Activated T-cell treated with anti-CD3 and anti-CD28 coated beads for 1 hour (primary cell): ENCODE measurements around the gene TMA7B.

ENCODE experiments used
- DNase-seq: peaks from one replicate; pipeline ENCODE4 v3.0.0-alpha.2; 2020; ENCODE audit warnings: low read depth

Gene TMA7B

DNA sequence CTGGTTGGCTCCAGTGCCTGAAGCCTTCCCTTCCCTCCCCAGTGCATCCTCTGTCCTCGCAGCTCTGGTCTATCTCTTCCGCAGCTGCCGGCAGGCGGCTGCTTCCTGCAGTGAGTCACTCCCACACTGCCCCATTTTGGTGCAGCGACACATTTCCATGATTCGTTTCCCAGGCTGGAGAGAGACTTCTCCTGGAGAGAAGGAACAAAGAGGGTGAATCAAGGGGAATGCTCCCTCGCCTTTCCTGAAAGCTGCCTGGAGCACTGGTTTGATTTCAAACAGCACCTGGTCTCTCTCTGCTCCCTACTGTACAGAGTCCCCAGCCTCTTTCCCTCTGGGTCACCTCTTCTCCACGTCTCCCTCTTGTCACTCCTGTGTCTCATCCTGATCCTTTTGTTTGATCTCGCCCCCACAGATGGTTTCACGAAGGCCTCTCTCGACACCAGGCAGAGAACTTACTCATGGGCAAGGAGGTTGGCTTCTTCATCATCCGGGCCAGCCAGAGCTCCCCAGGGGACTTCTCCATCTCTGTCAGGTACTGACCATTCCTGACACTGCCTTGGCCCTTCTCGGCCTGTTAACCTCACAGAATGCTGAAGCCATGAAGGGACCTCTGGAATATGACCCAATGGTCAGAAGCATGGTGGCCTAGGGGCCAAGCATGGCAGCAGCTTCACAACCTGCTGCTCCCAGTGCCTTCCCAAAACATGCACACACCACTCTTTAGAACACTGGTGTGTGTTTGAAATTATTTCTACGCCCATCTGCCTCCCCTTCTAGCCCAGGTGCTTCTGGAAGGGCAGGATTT lies at the start of gene TMA7B:
Gene TMA7B, plus strand, starts transcription at position 758 of the 808 bp plus-strand sequence. CDS start 3,978 bp downstream, outside the sequence.
- DNase-seq = peak; percentile 37

- DNase-seq = no peak
Observed at GRCh38 chr22:39910876-39911613, 49.2 kb upstream of the TMA7B start.

GRCh38 chr22:39913321-39913720 lies 46.9 kb upstream of the TMA7B start:
- DNase-seq = no peak

DNA sequence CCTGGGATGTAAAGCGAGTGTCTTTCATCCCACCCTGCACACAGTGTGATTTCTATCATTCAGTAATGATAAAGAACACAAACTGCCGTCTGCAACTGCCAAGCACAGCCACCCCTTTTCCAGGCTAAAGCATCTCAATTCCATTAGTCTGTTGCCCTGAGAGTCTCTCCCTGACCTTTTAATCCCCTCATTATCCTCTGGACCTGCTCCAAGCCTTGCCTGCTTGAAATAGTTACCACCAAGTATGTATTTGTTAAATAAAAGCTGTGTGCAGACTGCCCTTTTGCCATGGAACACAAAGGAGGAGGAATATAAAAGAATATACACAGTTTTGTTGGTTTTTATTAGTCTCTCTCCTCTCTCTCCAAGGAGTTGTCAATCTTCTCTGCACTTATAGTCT lies 46.3 kb upstream of the TMA7B start:
- no peak for DNase-seq

GRCh38 chr22:39914584-39914983 lies 45.6 kb upstream of the TMA7B start:
- DNase-seq = no peak

GRCh38 chr22:39915295-39915726 lies 44.9 kb upstream of the TMA7B start:
- no peak for DNase-seq

DNA sequence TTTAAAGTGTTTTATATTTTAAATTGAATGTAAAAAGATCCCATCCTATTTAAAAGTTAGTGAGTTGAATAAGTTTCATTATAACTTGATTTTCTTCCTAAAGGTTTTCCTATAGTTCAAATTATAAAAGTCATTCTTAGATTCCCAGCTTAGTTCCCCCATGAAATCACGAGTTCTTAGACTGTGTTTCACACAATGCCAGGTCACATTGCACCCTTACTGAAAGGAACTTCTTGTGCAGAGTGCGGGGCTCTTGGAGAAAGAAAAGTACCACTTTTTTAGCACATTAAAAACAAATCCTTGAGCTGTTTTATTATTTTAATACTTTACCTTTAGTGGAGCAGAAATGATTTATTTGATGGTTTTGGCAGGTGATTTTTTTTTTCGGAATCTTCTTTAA lies 43.7 kb upstream of the TMA7B start:
- no peak for DNase-seq

DNA sequence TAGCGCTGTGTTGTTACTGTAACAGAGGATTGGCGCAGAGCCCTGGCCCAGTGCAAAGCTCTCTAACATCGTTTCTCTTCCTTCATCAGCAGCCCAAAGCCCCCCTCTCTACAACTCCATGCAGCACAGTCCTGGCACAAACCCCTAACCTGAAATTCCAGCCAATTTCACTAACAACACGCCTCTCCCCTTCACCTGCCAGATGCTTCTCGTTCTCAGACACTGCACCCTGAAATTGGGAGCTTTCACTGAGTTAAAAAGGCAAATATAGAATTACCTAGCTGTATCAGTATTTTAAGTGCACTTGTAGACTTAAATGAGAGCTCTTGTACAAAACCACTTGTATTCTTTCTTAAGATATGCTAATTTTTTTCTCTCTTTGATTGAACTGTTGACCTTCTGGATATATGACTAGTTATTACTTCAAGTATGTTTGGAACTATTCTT lies 43.0 kb upstream of the TMA7B start:
- DNase-seq = no peak

DNA sequence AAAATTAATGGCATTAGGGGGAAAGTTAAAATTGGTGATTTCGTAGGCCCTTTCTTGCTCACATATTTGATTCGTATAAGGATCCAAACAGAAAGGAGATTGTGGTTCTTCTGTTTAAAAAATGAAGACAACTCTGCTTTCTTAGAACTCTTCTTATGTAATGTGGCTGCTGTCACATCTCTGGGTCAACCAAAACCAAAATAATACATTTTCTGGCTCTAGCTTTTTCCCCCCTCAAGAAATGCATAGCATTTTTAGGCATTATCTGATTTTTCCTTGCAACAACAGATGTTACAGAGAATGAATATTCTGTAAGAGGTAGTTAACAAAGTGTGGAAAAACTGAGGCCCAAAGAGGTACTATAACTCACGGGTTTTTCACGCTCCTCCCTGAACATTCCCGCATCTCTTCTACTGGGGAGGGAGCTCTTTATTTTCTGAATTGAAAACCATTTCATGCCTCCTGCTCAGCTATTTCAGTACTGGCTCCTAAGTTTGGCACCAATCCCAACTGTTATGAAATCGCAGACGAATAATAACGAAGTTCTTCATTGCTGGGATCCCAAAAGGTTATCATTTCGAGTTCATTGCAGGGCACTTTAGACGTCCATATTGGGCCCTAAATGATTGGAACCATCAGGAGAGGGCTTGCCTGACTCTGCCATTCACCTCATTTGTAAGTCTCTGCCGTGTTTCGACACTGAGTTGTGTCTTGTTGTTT lies 42.3 kb upstream of the TMA7B start:
- DNase-seq = no peak

DNA sequence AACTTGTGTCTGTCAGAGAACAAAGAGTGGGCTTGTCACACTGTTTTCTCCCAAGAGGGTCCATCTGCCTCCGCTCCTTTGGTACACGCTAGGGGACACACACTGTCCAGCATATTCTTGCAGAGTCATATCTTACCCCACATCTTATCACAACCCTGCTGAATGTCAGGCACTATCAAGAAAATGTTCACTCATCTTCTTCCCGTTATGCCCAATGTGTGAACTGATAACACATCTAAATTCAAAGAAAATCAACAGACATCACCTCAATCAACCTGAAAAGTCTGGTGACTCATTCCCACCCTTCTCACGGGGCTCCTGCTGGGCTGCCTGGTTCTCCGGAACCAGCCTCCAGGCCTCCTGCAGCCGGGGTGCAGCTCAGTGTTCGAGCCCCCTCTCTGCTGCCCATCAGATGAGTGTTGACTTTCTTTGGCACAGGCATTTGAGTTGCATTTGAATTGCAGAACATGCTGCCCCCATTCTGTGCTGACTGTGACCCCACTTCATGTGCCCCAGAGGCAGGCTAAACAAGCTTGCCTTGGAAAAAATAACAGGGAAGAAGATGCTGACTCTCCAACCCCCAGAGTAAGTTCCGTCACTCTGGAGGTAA lies 40.0 kb upstream of the TMA7B start:
- DNase-seq = no peak

DNA sequence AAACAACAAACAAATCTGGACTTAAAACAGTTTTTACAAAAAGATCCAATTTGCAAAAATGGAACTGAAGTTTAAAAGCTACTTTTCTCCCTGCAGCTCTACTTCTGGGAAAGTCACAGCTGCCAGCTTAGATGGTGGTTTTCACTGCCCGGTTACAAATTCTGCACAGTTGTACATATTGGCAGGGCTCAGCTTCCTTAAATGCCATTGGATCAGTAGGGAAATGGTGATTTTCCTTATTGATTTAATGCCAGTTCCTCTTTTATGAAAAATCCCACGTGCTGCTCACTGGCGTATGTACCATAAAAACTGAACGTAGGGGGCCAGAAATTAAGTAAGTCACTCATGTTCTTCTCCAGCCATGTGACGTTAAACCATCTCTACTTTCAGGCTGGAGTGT lies 36.5 kb upstream of the TMA7B start:
- DNase-seq = no peak

DNA sequence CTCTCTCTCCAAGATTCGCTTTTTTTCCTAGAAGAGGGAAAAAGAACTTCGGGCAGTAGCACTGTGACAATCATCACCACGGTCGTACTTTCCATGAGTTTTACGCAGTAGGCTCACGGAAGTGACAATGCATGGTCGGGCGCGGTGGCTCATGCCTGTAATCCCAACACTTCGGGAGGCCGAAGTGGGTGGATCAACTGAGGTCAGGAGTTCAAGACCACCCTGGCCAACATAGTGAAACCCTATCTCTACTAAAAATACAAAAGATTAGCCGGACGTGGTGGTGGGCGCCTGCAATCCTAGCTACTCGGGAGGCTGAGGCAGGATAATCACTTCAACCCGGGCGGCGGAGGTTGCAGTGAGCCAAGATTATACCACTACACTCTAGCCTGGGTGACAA lies 35.9 kb upstream of the TMA7B start:
- no peak for DNase-seq

DNA sequence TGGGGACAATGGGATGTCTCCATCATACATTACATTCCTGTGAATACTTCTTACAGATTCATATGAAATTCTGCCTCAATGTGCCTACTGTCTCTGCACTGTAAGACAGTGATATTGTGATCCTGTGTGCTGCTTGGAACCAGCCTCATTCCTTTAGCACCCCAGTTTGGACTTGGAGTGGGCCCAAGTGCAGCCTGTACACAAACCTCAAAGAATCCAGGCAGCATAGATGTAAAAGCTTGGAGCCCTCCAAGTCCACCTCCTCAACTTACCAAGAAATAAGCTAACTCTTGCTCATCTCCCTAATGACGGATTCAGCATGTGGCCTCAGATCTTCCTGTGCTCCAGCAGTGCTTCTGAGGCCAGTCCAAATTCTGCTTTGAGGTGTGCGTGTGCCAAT lies 34.9 kb upstream of the TMA7B start:
- DNase-seq = no peak

DNA sequence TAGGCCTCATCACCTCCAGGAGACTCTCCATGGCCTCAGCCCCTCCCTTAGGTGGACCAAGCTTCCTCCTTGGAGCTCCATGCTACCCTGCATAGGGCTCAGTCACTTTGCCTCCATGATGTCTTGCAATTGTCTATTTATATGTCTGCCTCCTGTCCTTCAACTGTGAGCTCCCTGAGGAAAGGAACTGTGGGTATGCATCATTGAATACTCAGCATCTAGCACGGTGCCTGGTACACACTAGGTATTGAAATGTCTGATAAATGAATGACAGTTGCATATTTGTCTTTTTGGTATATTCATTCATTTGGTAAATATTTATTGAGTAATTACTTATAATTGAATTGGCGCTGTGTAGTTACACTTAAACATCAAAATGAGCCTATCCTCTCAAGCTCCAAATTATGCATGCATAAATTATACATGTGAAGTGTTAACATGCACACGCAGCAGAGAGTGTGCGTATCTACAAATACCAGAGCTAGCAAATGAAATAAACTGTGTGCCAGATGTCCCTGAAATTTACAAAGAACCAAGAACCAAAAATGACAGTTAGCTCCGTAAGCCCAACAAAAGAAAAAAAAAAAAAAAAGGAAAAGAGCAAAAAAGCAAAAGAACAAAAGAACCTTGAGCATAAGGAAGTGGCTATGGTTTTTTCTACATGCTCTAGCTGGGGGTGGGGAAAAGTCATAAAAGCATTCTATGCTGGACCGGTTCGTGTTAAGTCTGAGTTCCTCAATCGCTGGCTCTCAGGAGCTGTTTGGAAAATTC lies 34.1 kb upstream of the TMA7B start:
- no peak for DNase-seq

DNA sequence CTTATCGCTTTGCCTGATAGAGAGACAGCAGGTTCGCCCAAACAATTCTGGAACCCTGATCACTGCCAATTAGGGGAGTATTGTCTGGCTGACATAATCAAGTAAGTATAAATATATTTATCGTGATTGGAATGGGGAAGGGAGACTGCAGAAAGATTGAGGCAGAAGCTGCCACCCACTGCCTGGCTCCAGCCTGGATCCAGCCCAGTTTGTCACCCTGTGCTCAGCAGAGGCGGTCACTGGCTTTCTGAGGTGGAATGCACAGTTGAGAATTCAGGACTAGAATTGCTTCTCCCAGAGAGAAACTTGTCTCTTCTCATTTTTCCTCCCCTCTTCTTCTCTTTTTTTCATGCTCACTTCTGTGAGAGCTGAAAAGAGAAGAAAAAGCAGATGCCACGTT lies 33.4 kb upstream of the TMA7B start:
- DNase-seq = no peak

DNA sequence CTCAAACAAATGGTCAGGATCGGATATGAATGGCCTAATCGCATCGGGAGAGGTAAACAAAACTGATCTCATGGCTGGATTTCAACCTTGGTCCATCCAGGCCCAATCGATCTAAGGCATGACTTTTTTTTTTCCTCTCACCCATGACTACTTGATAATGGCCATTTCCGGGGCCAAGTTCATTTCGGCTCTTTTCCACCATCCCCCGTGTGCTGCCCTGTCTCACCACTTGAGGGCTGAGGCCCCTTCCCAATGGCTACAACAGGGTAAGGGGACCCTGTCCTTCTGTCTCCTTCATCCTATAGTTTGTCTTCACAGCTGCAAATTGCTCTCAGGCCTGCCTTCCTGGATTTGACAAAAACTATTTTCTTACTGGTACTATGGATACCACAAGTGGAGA lies 32.7 kb upstream of the TMA7B start:
- no peak for DNase-seq

DNA sequence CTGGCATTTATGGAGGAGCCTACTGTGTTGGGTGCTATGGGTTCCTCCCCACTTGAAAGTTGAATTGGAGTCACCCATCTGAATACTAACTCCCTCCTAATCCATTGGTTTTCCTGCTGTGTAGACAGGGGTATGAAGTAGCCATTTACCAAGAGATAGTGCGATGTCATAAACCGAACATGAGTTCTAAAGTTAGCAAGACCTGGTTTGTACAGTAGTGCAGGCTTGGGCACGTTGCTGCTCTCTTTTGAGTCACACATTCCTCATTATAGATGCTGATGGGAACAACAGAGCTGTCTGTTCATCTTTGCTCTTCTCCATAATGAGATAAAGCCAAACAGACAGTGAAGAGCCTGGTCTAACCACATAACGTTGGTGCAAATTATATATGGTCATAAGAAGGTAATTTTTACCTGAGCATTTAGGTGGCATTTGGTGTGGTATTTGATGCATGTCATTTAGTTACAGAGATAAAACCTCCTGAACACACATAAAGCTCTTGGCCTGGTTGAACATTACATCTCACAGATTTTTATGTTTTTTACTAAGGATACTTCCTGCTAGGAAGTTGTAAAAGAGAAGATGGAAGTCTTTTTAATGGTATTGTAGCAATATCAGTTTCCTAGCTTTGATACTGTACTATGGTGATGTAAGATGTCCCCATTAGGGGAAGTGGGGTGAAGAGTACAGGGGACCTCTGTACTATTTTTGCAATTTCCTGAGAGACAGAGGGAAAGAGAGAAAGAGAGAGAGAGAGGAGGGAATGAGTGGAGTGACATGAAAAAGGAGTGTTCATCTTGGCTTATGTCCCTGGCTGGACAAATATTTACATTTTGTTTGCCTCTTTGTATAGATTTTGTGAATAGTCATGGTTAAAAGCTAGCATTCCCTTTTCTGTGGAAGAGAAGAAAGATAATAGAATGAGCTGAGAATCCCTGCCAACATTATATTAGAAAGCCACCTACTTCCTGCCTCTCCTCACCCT lies 31.4 kb upstream of the TMA7B start:
- DNase-seq = no peak

GRCh38 chr22:39931251-39931650 lies 28.9 kb upstream of the TMA7B start:
- DNase-seq = no peak

DNA sequence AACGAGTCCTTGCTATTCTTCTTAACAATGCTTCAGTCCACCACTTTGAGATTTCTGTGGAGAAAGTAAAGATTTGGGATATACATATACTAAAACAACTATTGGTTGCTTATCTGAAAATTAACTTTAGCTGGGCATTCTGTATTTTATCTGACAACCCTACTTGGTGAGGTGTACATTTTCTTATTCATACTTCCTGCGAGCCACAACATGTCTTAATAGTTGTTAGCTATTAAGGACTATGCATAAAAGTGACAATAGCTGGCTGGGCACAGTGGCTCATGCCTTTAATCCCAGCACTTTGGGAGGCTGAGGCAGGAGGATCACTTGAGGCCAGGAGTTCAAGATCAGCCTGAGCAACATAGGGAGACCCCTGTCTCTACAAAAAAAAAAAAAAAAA lies 28.0 kb upstream of the TMA7B start:
- DNase-seq = no peak

DNA sequence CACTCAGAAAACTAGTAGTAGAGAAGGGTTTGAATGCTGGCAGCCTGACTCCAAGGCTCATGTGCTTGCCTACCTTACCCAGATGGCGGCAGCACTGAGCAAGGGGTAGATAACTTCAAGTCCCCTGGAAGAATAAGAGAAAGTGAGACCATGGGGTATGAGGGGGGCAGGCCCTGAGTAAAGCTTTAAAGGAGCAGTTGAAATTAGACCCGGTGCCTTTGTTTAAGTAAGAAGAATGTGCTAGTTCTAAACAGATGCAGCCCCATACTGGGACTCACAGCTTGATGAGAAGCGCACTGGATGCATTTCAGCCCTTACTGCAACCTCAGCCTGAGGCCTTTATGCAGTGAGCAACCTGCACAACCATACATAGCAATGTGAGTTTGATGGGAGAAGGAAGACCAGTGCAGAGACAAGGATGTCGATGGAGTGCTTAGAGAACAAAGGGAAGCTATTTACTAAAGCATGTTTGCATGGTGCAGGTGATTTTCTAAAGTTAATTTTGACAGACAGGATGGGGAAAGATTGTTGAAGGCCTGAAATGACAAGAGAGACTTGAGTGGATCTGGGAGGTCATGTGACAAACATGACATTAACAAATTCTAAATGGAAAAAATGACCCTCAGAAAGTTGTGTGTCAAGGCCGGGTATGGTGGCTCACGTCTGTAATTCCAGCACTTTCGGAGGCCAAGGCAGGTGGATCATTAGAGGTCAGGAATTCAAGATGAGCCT lies 27.1 kb upstream of the TMA7B start:
- DNase-seq = peak; percentile 52
